Activated CD8-positive, alpha-beta memory T cell treated with anti-CD3 and anti-CD28 coated beads, Interleukin-2, amount 50 U/mL, for 4 hours (primary cell): Measurements from ENCODE around the gene CRYGC.

Source experiments
- DNase-seq: peaks from one replicate; pipeline ENCODE4 v3.0.0-alpha.2; 2020

CRYGC gene

GRCh38 chr2:208092093-208092832, 37.4 kb downstream of the CRYGC start:
- no peak for DNase-seq

GRCh38 chr2:208090420-208090819, 39.2 kb downstream of the CRYGC start:
- no peak for DNase-seq

DNA sequence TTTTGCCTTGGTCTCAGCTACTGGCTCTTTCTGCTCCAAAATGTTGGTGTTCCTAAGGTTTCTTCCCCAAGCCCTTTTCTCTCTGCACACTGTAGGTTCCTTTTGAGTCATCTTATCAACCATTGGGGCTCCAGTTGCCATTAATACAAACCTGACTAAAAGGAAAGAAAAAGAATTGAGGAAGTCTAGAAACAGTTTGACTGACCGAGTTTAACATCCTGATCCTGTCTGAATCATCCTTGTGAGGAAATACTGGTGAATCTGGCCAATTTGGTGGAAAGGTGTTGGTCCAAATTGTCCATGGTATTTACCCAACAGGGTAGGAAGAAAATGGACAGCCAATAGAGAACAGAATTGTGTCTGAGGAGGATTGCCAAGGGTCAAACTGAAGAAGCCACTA, 43.6 kb downstream of the CRYGC start:
- DNase-seq, result no peak

- DNase-seq, result no peak
These were observed 45.8 kb downstream of the CRYGC start for GRCh38 chr2:208083807-208084206.
